DMS 273 (cell line): ENCODE data around the gene OR10G6.
"Not testable (repeated sequence)": the region's sequence is repeated elsewhere in the genome, so short reads cannot be mapped to it uniquely, and the experiment has no call there.

ENCODE experiments used
- DNase-seq: peaks from one replicate; lab custom pipeline; 2025; ENCODE audit not compliant: unreplicated experiment; lab: John Stamatoyannopoulos, UW

OR10G6 gene, protein sequence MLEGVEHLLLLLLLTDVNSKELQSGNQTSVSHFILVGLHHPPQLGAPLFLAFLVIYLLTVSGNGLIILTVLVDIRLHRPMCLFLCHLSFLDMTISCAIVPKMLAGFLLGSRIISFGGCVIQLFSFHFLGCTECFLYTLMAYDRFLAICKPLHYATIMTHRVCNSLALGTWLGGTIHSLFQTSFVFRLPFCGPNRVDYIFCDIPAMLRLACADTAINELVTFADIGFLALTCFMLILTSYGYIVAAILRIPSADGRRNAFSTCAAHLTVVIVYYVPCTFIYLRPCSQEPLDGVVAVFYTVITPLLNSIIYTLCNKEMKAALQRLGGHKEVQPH

DNA sequence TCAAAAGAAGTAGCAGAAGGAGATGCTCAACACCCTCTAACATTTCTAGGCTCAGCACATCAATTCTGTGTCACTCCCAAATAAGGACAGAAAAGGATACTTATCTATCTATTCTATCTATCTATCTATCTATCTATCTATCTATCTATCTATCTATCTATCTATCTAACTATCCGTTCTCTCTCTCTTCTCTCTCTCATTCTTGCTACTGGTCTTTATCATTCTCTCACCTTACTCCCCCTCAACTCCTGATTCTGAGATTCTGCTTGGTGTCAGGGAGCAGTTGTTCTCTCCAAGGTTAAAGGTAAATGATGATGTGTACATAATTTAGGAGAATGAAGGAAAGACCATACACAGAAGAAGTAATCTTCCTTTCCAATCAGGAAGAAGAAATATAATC, at the start of gene OR10G6:
Gene OR10G6 (minus strand): TSS at position 43 of the 400 bp plus-strand sequence. CDS start 0 bp downstream, at position 43.
- no peak for DNase-seq

DNA sequence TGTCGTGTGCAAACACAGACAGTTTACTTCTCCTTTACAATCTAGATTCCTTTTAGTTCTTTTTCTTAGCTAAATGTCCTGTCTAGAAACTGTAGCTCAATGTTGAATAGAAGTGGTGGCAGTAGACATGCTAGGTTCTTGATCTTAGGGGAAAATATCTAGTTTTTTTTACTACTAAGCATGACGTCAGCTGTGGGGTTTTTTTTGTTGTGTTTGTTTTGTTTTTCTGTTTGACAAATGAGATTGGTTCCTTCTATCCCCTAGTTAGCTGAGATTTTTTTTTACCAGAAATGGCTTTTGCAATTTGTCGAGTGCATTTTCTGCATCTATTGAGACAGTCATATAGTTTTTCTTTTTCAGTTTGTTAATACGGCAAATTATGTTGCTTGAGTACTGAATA, 48.5 kb upstream of the OR10G6 start:
- no peak for DNase-seq

DNA sequence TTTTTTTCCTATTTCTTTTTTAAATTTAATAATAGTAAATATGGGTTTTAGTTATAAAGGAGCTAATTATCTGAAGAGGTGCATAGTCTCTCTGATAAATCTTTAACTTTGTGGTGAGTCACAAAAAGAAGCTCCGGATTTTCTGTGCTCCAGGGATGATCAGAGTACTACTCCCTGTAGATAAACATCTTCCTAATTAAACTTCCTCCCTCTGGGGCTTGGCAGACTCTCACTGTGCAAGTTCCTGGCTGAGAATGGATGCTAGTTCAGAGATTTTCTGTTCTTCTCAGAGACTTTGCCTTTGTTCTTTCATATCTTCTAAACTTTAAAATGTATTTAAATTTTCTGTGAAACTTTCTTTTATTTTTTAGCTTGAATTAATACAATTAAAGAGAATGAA, 46.3 kb upstream of the OR10G6 start, which contains the start of gene OR10G7:
Gene OR10G7 (minus strand): TSS at position 72 of the 400 bp plus-strand sequence. CDS start 2,324 bp downstream, outside the sequence.
- peak; percentile 1 for DNase-seq

DNA sequence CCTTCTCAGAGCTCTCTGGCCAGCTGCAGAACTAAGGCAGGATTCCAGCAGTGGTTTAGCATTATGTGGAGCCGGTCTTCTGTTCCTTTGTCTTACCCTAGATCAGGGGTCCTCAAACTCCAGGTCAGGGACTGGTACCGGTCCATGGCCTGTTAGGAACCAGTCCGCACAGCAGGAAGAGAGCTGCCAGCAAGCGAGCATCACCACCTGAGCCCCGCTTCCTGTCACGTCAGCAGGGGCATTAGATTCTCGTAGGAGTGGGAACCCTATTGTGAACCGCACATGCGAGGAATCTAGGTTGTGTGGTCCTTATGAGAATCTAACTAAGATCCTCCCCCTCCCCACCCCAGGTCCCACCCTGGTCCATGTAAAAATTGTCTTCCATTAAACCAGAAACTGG, 44.6 kb upstream of the OR10G6 start:
- no peak for DNase-seq

DNA sequence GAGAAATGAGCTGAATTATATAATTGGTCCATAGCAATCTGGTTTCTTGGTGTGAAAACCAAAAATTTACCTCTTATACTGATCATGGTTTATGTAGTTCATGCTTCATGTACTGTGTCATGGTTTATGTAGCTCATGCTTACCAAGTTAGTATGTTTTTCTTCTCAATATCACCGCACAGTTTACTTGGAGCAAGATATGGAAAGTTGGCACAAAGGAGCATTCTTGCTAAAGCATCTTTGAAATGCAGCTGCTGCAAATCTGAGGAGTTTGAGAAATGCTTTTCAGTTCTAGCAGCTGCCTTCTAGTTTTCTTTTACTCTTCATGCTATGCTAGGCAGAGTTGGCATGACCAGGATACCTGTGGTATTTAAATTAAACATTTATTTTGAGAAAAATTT, 41.7 kb upstream of the OR10G6 start:
- no peak for DNase-seq

DNA sequence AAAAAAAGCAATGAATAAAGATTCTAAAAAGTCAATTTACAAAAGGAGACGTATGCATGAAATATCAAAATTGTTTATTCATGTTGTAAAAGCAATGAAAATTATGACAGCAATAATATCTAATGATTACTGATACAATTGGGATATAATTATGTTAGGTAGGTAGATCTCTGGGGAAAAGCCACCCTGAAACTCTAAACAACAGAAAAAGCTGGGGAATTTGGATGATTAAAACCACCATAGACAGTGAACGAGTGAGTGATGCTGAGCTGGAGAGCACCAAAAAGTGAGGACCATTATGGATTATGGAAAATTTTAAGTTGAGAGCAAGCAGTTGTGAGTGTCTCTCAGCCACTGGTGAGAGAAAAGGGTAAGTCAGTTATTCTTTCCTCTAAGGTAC, 31.5 kb upstream of the OR10G6 start, which contains the start of gene OR10G8:
Gene OR10G8 (plus strand): TSS at position 301 of the 400 bp plus-strand sequence. CDS start 2,825 bp downstream, outside the sequence.
- no peak for DNase-seq

DNA sequence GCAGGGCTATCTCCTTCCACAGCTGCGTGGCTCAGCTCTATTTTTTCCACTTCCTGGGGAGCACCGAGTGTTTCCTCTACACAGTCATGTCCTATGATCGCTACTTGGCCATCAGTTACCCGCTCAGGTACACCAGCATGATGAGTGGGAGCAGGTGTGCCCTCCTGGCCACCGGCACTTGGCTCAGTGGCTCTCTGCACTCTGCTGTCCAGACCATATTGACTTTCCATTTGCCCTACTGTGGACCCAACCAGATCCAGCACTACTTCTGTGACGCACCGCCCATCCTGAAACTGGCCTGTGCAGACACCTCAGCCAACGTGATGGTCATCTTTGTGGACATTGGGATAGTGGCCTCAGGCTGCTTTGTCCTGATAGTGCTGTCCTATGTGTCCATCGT, 20.9 kb upstream of the OR10G6 start:
- not testable (repeated sequence) for DNase-seq

DNA sequence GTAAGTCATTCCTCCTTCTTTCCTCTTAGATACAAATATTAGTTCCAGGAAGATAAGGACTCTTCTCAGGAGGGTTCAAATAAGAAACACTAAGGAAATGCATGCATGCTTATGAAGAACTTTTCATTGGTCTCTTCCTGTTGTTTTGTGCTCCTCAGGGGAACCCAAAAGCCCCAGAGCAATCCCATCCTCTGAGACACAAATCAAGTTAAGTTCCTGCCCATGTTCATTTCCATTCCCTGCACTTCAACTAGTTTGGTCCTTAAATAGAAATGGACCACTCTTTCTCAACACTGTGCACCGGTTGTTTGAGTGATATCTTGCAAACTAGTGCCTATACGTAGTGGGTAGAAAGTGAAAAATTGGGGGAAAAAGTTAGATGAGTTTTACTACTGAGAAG, 17.7 kb upstream of the OR10G6 start, which contains the start of gene OR10G4:
Gene OR10G4 (plus strand): TSS at position 301 of the 400 bp plus-strand sequence. CDS start 2,578 bp downstream, outside the sequence.
- DNase-seq, result no peak

DNA sequence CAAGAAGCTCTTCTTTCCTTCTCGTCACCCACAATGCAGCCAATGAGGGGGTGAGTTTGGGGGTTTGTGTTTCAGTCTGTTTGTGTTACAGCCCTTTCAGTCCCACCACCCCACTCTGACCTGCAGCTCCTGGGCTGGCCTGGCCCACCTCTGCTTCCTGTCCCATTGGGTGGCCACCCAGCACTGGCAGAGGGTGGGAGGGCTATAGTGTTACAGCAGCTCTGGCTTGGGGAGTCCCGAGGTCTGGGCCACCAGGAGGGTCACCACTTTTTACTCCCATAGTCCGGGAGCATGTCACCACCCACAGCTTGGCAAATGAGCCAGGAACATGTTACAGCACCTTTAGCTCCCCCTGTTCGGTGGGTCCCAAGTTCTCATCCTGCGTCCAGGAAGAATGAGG, 15.7 kb downstream of the OR10G6 start:
- no peak for DNase-seq

DNA sequence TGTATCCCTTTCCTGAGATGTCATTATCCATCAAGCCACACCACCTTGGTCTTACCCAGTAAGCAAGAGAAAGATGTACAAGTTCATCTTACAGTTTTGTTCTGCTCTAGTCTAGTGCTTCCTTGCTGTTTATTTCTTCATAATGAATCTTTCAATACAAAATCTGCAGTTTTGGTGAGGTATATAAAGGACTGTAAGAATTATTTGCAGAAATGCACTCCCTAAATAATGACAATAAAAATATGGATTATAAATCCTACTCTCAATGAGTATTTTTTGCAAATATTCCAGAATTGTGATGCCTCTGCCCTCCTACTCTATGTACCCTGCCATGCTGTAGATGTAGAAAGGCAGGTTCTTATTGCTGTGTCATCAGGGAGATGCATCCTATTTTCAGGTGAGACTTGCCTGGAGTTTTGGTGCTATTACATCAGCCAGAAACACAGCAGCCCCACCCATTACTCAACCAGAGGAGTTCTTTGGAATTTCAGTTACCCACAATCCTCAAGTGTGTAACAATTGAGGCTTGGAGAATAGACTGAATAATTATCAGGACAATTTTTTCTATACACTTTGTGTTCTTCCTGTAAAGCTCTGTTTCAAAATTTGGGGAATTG, 17.1 kb downstream of the OR10G6 start, which contains the start of gene OR10S1:
Gene OR10S1 (minus strand): TSS at position 51 of the 617 bp plus-strand sequence. CDS start 117 bp downstream, outside the sequence.
- no peak for DNase-seq

DNA sequence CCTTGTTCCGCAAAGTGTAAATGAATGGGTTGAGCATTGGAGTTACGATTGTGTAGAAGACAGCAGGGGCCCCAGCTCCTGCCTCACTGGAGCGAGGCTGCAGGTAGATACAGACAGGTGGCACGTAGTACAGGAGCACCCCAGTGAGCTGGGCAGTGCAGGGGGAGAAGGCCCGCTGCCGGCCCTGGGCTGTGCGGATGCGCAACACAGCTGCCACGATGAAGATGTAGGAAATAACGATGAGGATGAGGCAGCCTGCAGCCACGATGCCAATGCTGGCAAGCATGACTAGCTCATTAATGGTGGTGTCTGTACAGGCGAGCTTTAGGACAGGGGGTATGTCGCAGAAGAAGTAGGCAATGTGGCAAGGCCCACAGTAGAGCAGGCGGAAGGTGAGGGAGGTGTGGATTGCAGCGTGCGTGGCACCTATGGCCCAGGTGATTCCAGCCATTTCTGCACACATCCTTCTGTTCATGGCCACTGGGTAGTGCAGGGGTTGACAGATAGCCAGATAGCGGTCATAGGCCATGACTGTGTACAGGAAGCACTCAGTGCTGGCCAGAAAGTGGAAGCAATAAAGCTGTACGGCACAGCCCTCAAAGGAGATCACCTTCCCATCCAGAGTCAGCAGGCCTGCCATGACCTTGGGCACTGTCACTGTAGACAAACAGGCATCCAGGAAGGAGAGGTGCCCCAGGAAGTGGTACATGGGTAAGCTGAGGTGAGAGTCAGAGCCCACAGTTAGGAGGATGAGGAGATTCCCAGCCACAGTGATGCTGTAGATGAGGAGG, 18.0 kb downstream of the OR10G6 start:
- DNase-seq, result no peak

DNA sequence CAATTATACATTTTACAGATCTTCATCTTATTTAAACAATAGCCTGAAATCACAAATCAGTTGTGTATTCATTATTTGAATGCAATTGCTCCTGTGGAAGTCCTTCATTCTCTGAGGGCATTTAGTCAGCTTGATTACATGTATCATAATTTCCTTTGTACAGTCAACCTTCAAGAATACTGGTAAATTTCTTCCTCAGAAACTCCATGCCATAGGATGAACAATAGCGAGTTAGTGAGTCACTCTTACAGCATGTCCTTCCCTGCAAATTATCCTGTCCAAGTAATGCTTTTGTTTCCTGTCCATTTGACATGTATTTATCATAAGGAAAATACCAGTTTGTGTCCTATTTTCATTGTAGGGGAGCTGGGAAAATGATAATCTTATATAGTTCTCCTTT, 21.1 kb downstream of the OR10G6 start:
- DNase-seq, result no peak

DNA sequence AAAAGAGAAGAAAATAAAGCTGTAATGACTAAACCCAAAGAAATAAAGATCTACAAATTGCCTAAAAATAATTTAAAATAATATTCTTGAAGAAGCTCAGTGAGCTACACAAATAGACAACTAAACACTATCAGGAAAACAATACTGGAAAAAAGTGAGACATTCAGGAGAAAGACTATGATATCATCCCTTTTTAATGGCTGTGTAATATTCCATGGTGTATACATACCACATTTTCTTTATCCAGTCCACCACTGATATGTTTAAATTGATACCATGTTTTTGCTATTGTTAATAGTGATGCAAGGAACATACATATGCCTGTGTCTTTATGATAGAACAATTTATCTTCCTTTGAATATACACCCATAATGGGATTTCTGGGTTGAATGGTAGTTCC, 38.2 kb downstream of the OR10G6 start:
- no peak for DNase-seq

DNA sequence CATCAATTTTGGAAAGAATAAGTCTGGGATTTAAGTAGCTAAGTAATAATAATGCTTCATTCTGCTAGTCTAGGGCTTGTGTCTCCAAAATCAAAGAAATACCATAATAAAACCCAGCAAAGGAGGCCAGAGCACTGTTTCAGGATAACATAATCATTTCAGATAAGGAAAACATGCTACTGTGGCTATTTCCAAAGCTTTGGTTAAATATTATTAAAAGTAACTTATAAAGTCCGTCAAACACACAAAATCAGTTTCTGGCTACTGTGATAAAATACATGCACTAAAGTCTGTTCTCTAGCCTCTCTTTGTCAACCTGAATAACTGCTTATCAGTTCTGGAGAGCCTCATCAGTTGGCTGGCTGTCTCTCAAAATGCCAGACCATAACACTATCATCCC, 49.8 kb downstream of the OR10G6 start:
- no peak for DNase-seq
